T-helper 2 cell treated with Interferon-gamma antibody and Interleukin-4, amounts not matched to agents 5 μg/mL and 100 μg/mL, for 36 hours (primary cell): ENCODE measurements around the gene CDH13.

Experiments
- DNase-seq: peaks from one replicate; pipeline ENCODE4 v3.0.0; 2021; ENCODE audit warnings: low spot score
- H3K27ac Mint-ChIP-seq: one replicate; pipeline ENCODE4 v1.8.0; 2021; ENCODE audit warnings: mild to moderate bottlenecking, mixed read lengths
- H3K27me3 Mint-ChIP-seq: one replicate; pipeline ENCODE4 v1.8.0; 2021; ENCODE audit warnings: low read depth, mixed read lengths
- H3K36me3 Mint-ChIP-seq: one replicate; pipeline ENCODE4 v1.8.0; 2021; ENCODE audit warnings: low read depth, mixed read lengths
- H3K4me1 Mint-ChIP-seq: one replicate; pipeline ENCODE4 v1.8.0; 2021; ENCODE audit warnings: low read depth, mixed read lengths
- H3K4me3 Mint-ChIP-seq: one replicate; pipeline ENCODE4 v1.8.0; 2022; ENCODE audit warnings: mild to moderate bottlenecking, moderate library complexity, mixed read lengths
- H3K9me3 Mint-ChIP-seq: one replicate; pipeline ENCODE4 v1.8.0; 2021; ENCODE audit warnings: mixed read lengths

Gene CDH13

GRCh38 chr16:83027973-83028372 is 401.2 kb downstream of the CDH13 start:
- H3K27ac Mint-ChIP-seq, result no peak overlapping the region
- H3K27me3 Mint-ChIP-seq, result no peaks in the 10 kb centered on the region
- H3K9me3 Mint-ChIP-seq, result peaks cover 19% of the 10 kb centered on the region
- H3K4me1 Mint-ChIP-seq, result no peaks in the 10 kb centered on the region
- no peak overlapping the region for H3K4me3 Mint-ChIP-seq
- no peak for DNase-seq
- H3K36me3 Mint-ChIP-seq, result no peaks in the 10 kb centered on the region

GRCh38 chr16:83029467-83029866 is 402.7 kb downstream of the CDH13 start:
- Mint-ChIP-seq H3K27ac (no peak overlapping the region), H3K4me3 (no peak overlapping the region), H3K9me3 (peaks cover 16% of the 10 kb centered on the region), H3K36me3 (no peaks in the 10 kb centered on the region), H3K4me1 (no peaks in the 10 kb centered on the region), H3K27me3 (no peaks in the 10 kb centered on the region)
- no peak for DNase-seq

DNA sequence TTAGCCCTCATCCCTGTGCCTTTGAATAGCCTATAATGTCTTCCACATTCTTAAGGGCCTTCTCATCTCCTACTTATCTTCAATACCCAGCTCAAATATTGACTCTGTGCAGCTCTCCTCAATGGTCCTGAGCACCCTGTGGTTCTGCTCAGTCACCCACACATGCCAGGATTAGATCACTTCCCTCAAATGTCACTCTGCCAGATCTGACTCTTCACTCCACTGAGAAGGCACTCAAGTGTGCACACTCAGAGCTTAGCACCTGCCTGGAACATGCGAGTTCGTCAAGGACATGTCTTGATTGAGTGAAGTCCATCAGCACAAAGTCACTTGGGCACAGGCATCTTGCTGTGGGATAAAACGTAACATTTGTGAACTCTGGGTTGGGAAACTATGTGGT is 404.8 kb downstream of the CDH13 start:
- peaks cover 11% of the 10 kb centered on the region for H3K9me3 Mint-ChIP-seq
- no peaks in the 10 kb centered on the region for H3K4me1 Mint-ChIP-seq
- no peaks in the 10 kb centered on the region for H3K27me3 Mint-ChIP-seq
- H3K27ac Mint-ChIP-seq, result no peak overlapping the region
- H3K36me3 Mint-ChIP-seq, result no peaks in the 10 kb centered on the region
- no peak for DNase-seq
- no peak overlapping the region for H3K4me3 Mint-ChIP-seq

DNA sequence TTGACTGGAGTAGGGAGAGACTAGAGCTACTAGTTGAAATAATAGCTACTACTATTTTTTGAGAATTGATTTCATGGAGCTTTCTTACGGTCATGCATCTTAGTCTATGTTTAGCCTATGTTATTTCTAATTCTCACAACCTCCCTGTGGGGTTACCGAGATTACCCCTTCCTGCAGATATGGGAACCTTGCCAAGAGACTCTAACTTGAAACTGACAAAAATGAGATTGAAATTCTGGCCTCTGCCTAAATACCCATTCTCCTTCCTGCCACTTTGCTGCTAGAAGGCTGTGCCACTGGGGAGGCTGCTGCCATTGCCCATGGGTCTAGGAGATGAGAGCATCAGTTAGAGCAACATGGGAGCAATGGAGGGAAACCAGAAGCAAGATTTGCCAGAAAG is 410.3 kb downstream of the CDH13 start:
- no peaks in the 10 kb centered on the region for H3K27me3 Mint-ChIP-seq
- H3K36me3 Mint-ChIP-seq, result no peaks in the 10 kb centered on the region
- DNase-seq, result no peak
- H3K27ac Mint-ChIP-seq, result no peak overlapping the region
- H3K4me1 Mint-ChIP-seq, result no peaks in the 10 kb centered on the region
- no peak overlapping the region for H3K4me3 Mint-ChIP-seq
- peaks cover 4% of the 10 kb centered on the region for H3K9me3 Mint-ChIP-seq

DNA sequence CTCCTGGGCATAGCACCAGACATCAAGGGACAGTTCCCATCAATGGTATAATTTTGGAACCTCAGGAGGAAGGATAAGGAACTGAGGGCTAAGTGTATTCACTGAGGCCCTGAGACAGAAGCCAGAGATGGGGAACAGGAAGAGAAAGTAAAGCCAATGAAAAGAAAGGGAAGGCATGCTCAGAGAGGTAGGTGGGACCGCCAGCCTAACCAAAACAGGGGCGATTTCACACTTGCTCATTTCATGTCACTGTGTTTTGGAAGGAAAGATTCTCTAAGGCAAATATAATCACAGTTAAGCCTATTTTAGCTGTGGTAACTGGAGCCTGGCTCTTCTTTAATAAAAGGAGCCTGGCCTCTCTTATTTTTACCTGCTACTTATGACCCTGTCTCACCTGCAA is 411.1 kb downstream of the CDH13 start:
- Mint-ChIP-seq H3K4me1 (no peaks in the 10 kb centered on the region), H3K9me3 (peaks cover 5% of the 10 kb centered on the region), H3K27me3 (no peaks in the 10 kb centered on the region), H3K36me3 (no peaks in the 10 kb centered on the region), H3K27ac (no peak overlapping the region), H3K4me3 (no peak overlapping the region)
- DNase-seq, result no peak

DNA sequence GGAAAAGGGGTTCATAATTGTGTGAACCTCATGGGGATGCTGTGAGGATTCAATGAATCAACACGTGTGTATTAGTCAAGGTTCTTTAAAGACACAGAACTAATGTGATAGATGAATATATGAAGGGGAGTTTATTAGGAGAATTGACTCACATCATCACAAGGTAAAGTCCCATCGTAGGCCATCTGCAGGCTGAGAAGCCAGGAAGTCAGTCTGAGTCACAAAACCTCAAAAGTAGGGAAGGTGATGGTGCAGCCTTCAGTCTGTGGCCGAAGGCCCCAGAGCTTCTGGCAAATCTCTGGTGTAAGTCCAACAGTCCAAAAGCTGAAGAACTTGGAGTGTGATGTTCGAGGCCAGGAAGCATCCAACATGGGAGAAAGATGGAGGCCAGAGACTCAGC is 413.4 kb downstream of the CDH13 start:
- DNase-seq, result no peak
- Mint-ChIP-seq H3K4me1 (no peaks in the 10 kb centered on the region), H3K27me3 (no peaks in the 10 kb centered on the region), H3K9me3 (peaks cover 5% of the 10 kb centered on the region), H3K36me3 (no peaks in the 10 kb centered on the region), H3K4me3 (no peak overlapping the region), H3K27ac (no peak overlapping the region)

DNA sequence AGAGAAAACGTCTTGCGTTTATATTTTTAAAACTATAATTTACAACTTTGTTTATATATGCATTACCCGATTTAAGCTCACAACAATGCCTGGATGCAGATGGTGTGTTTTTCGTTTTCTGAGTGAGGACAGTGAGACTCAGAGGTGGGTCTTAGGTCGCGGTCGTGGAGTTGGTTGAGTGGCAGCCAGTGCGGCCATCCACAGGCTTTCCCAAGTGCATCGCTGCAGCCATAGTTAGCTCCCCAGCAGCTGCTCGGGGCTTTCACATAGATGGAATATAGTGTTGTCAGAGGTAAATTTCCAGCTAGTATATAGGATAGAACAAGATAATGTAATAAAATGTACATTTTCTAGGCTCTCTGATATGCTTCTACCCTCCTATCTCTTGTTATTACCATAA is 417.8 kb downstream of the CDH13 start:
- peaks cover 10% of the 10 kb centered on the region for H3K9me3 Mint-ChIP-seq
- H3K36me3 Mint-ChIP-seq, result no peaks in the 10 kb centered on the region
- no peaks in the 10 kb centered on the region for H3K27me3 Mint-ChIP-seq
- no peaks in the 10 kb centered on the region for H3K4me1 Mint-ChIP-seq
- no peak overlapping the region for H3K27ac Mint-ChIP-seq
- no peak overlapping the region for H3K4me3 Mint-ChIP-seq
- no peak for DNase-seq

DNA sequence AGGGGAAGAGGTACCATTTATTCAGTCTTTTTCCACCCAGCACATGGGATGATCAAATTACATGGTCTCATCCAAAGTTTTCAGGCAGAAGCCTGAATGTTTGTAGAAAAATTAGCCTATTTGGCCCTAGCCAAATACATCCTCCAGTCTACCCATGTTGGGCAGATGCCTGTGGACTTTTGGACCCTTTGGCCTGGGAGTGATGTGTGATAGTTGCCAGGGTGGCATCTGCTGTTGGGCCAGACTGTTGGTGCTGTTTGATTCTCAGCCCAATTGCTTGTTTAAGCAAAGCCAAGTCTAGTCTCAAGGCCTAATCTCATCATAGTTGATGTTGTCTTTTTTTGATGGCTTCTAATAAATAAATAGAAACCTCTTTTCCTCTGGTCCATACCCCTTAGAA is 419.0 kb downstream of the CDH13 start:
- Mint-ChIP-seq H3K9me3 (peaks cover 16% of the 10 kb centered on the region), H3K4me3 (no peak overlapping the region), H3K27me3 (no peaks in the 10 kb centered on the region), H3K4me1 (no peaks in the 10 kb centered on the region), H3K36me3 (no peaks in the 10 kb centered on the region), H3K27ac (no peak overlapping the region)
- no peak for DNase-seq

DNA sequence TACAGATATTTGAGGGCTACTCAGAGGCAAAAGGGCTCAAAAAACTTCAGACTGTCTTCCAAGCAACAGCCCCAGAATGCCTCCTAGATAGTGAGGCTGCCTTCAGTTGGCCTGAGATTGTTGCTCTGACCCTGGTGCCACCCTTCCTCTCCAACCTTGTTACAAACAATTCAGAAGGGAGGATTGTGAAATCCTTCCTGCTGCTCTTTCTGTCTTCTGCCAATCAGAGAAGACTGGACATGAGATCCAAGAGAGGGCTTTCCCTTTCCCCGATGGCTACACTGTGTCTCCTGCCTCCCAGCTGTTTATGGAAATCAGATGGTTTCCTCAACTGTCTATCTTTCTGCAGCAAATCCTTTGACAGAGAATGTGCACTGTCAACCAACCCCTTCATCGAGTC is 419.9 kb downstream of the CDH13 start:
- Mint-ChIP-seq H3K36me3 (no peaks in the 10 kb centered on the region), H3K4me1 (no peaks in the 10 kb centered on the region), H3K4me3 (no peak overlapping the region), H3K27me3 (no peaks in the 10 kb centered on the region), H3K27ac (no peak overlapping the region), H3K9me3 (peaks cover 20% of the 10 kb centered on the region)
- no peak for DNase-seq

- DNase-seq, result no peak
- Mint-ChIP-seq H3K27ac (no peak overlapping the region), H3K9me3 (peaks cover 15% of the 10 kb centered on the region)
These were observed 424.7 kb downstream of the CDH13 start for GRCh38 chr16:83051451-83051850.

DNA sequence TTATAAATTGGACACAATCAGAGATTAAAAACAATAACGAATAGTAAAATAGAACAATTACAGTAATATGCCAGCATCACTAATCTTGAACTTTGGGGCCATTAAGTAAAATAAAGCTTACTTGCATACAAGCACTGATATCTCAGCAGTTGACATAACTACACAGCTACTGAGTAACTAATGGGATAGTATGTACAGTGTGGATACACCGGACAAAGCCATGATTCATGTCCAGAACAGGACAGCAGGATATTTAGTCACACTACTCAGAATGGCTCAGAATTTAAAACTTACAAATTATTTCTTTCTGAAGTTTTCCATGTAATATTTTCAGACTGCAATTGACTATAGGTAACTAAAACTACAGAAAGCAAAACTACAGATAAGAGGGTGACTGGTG is 427.5 kb downstream of the CDH13 start:
- DNase-seq, result no peak
- Mint-ChIP-seq H3K27ac (no peak overlapping the region), H3K36me3 (no peaks in the 10 kb centered on the region), H3K9me3 (peaks cover 10% of the 10 kb centered on the region), H3K27me3 (no peaks in the 10 kb centered on the region), H3K4me1 (no peaks in the 10 kb centered on the region), H3K4me3 (no peak overlapping the region)

More at GRCh38 chr16:83051451-83051850, 424.7 kb downstream of the CDH13 start:
- Mint-ChIP-seq H3K27me3 (no peaks in the 10 kb centered on the region), H3K4me1 (no peaks in the 10 kb centered on the region), H3K4me3 (no peak overlapping the region), H3K36me3 (no peaks in the 10 kb centered on the region)

- Mint-ChIP-seq H3K9me3 (peaks cover 4% of the 10 kb centered on the region), H3K27ac (no peak overlapping the region), H3K4me1 (no peaks in the 10 kb centered on the region), H3K4me3 (no peak overlapping the region), H3K27me3 (no peaks in the 10 kb centered on the region), H3K36me3 (no peaks in the 10 kb centered on the region)
- DNase-seq, result no peak
These were observed 431.6 kb downstream of the CDH13 start for GRCh38 chr16:83058376-83058775.

DNA sequence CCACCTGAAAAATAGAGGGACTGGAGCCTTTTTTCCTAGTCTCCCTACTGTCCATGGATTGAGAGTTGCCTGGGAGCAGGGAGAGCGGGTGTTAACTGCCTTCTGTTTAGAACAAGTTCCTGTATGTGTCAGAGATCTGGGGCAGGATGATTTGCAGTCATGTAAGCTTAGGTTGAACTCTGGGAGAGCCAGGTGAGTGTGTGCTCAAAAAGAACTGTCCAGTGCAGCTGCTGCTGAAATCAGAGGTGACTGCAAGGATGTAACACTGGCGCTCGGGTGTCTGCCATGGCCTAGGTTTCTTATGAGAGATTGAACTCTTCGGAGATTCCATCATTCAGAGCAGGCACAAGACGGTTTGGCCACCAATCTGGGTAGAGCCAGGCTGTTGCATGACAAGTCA is 432.5 kb downstream of the CDH13 start:
- peaks cover 4% of the 10 kb centered on the region for H3K9me3 Mint-ChIP-seq
- H3K4me3 Mint-ChIP-seq, result no peak overlapping the region
- no peak for DNase-seq
- H3K36me3 Mint-ChIP-seq, result no peaks in the 10 kb centered on the region
- no peaks in the 10 kb centered on the region for H3K27me3 Mint-ChIP-seq
- H3K4me1 Mint-ChIP-seq, result no peaks in the 10 kb centered on the region
- H3K27ac Mint-ChIP-seq, result no peak overlapping the region

DNA sequence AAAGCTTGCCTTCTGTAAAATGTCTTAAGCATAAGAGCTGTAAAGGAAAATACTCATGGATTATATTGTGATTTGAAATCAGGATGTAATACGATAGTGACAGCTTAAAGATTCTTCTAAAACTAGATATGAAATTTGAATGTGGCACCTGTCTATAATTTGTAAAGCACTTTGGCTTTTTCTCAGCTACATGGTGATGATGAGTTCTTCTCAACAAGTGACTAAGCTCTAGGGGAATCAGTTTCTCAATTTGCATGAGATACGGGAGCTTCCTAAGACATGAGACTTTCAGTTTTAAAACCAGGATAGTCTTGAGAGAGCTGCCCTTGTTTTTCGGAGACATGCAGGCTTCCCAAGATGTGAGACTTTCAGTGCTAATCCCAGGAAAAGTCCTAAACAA is 439.2 kb downstream of the CDH13 start:
- H3K4me1 Mint-ChIP-seq, result no peaks in the 10 kb centered on the region
- no peak overlapping the region for H3K27ac Mint-ChIP-seq
- H3K27me3 Mint-ChIP-seq, result no peaks in the 10 kb centered on the region
- DNase-seq, result no peak
- no peak overlapping the region for H3K4me3 Mint-ChIP-seq
- H3K9me3 Mint-ChIP-seq, result peaks cover 18% of the 10 kb centered on the region
- H3K36me3 Mint-ChIP-seq, result no peaks in the 10 kb centered on the region

- Mint-ChIP-seq H3K27ac (no peak overlapping the region), H3K9me3 (peaks cover 18% of the 10 kb centered on the region), H3K4me1 (no peaks in the 10 kb centered on the region), H3K4me3 (no peak overlapping the region), H3K36me3 (no peaks in the 10 kb centered on the region), H3K27me3 (no peaks in the 10 kb centered on the region)
- DNase-seq, result no peak
These were observed 440.1 kb downstream of the CDH13 start for GRCh38 chr16:83066881-83067280.
